AG08396 (cell line): ENCODE data around the gene CATSPERZ.
"Not testable (repeated sequence)": the region's sequence is repeated elsewhere in the genome, so short reads cannot be mapped to it uniquely, and the experiment has no call there.

ENCODE experiments used
- DNase-seq: peaks from one replicate; pipeline ENCODE4 v3.0.0; 2012; ENCODE audit warnings: low spot score, mixed read lengths

The CATSPERZ gene

GRCh38 chr11:64304316-64305072 lies 4.3 kb downstream of the CATSPERZ start:
- peak; percentile 90 for DNase-seq

GRCh38 chr11:64305075-64305690 lies 5.0 kb downstream of the CATSPERZ start, which contains the start of gene ESRRA:
ESRRA (plus strand) TSS chr11:64305524; CDS start chr11:64307180, 1,656 bp downstream.
- peak; percentile 100 for DNase-seq

- no peak for DNase-seq
These were observed 5.8 kb downstream of the CATSPERZ start for GRCh38 chr11:64305691-64306562.

- DNase-seq, result no peak
These were observed 6.4 kb downstream of the CATSPERZ start for GRCh38 chr11:64306563-64306875.

- DNase-seq, result no peak
These were observed 6.9 kb downstream of the CATSPERZ start for GRCh38 chr11:64306876-64307622.

- DNase-seq, result not testable (repeated sequence)
These were observed 7.6 kb downstream of the CATSPERZ start for GRCh38 chr11:64307795-64308194.

- no peak for DNase-seq
These were observed 12.8 kb downstream of the CATSPERZ start for GRCh38 chr11:64312947-64313346.

GRCh38 chr11:64313491-64314145 lies 13.5 kb downstream of the CATSPERZ start:
- no peak for DNase-seq

- DNase-seq, result no peak
These were observed 14.1 kb downstream of the CATSPERZ start for GRCh38 chr11:64314146-64314804.

GRCh38 chr11:64314805-64315561 lies 14.8 kb downstream of the CATSPERZ start:
- no peak for DNase-seq

- DNase-seq, result not testable (repeated sequence)
These were observed 15.7 kb downstream of the CATSPERZ start for GRCh38 chr11:64315667-64316526.

GRCh38 chr11:64316672-64317324 lies 16.6 kb downstream of the CATSPERZ start:
- DNase-seq, result no peak

GRCh38 chr11:64317325-64317960 lies 17.3 kb downstream of the CATSPERZ start, which contains the start of gene TRMT112:
TRMT112 (minus strand) TSS chr11:64317559; CDS start chr11:64317526, 33 bp downstream.
- peak; percentile 92 for DNase-seq

- peak; percentile 99 for DNase-seq
These were observed 18.0 kb downstream of the CATSPERZ start, which contains the start of gene PRDX5 for GRCh38 chr11:64317961-64318765. PRDX5 (plus strand) TSS chr11:64318121; CDS start chr11:64318216, 95 bp downstream.

- DNase-seq, result no peak
These were observed 18.9 kb downstream of the CATSPERZ start for GRCh38 chr11:64318766-64319761.

- no peak for DNase-seq
These were observed 20.4 kb downstream of the CATSPERZ start for GRCh38 chr11:64320556-64320955.
